Natural killer cell treated with Interleukin-12 subunit alpha and Interleukin-12 subunit beta and Interleukin-15 and Interleukin-18, amount 100 ng/mL, for 72 hours (primary cell): ENCODE results near the gene MYOM1. TPM values are rescaled to one million over a fixed set of nuclear protein-coding genes. Genes with fewer than 3 reads are reported as not detected.
"Not testable (repeated sequence)": the region's sequence is repeated elsewhere in the genome, so short reads cannot be mapped to it uniquely, and the experiment has no call there.

ENCODE experiments used
- ATAC-seq, 2 donors: fragments of 150-1000 bp; cut with Tn5 transposase in 1 of 2; sonication (Bioruptor Pico), chemical (Tn5 transposase) in 1 of 2; 2 replicates each; pipeline ENCODE4 v1.10.0; 2021
- DNase-seq: peaks from one replicate; pipeline ENCODE4 v3.0.0; 2022; ENCODE audit warnings: low spot score
- H3K27ac Mint-ChIP-seq, 2 donors: 1 replicate in 1 of 2; 2 replicates in 1 of 2; pipeline ENCODE4 v1.8.0; 2022; ENCODE audit warnings: mixed read lengths in 2 of 2, mild to moderate bottlenecking in 1 of 2, moderate library complexity in 1 of 2
- H3K27me3 Mint-ChIP-seq, 2 donors: 1 replicate in 1 of 2; 2 replicates in 1 of 2; pipeline ENCODE4 v1.8.0; 2022; ENCODE audit warnings: mixed read lengths in 2 of 2
- H3K36me3 Mint-ChIP-seq: one replicate; pipeline ENCODE4 v1.8.0; 2022; ENCODE audit warnings: mixed read lengths
- H3K4me1 Mint-ChIP-seq, 2 donors: 1 replicate in 1 of 2; 2 replicates in 1 of 2; pipeline ENCODE4 v1.8.0; 2022; ENCODE audit warnings: low read depth in 2 of 2, mixed read lengths in 2 of 2, mild to moderate bottlenecking in 1 of 2
- H3K4me3 Mint-ChIP-seq: one replicate; pipeline ENCODE4 v1.8.0; 2022; ENCODE audit warnings: mixed read lengths
- H3K9me3 Mint-ChIP-seq: 2 replicates; pipeline ENCODE4 v1.8.0; 2022; ENCODE audit warnings: mixed read lengths
- total RNA-seq, 2 donors: library from RNA; stranded (reverse); gene quantifications; one replicate each; pipeline ENCODE4 v1.2.3, GENCODE V29; 2022

MYOM1 gene
- total RNA-seq, 2 donors from 2014 or later, result 0.88 to 0.98 TPM

GRCh38 chr18:3199942-3200645 lies 19.7 kb downstream of the MYOM1 start:
- H3K27ac Mint-ChIP-seq, result no peak overlapping the region
- DNase-seq (no peak), ATAC-seq (no peak)
- H3K4me3 Mint-ChIP-seq, result no peak overlapping the region
- no peaks in the 10 kb centered on the region for H3K4me1 Mint-ChIP-seq
- H3K9me3 Mint-ChIP-seq, result no peaks in the 10 kb centered on the region
- H3K27me3 Mint-ChIP-seq, result no peaks in the 10 kb centered on the region
- peaks cover 14% of the 10 kb centered on the region for H3K36me3 Mint-ChIP-seq

- H3K36me3 Mint-ChIP-seq, H3K9me3 Mint-ChIP-seq, H3K4me3 Mint-ChIP-seq, DNase-seq, ATAC-seq, H3K27me3 Mint-ChIP-seq, H3K4me1 Mint-ChIP-seq, H3K27ac Mint-ChIP-seq: not testable (repeated sequence)
Measured at GRCh38 chr18:3198260-3198860, 21.4 kb downstream of the MYOM1 start.

GRCh38 chr18:3194947-3195612 lies 24.7 kb downstream of the MYOM1 start:
- Mint-ChIP-seq H3K4me3 (no peak overlapping the region), H3K27me3 (no peaks in the 10 kb centered on the region), H3K27ac (no peak overlapping the region), H3K36me3 (no peaks in the 10 kb centered on the region), H3K4me1 (no peaks in the 10 kb centered on the region), H3K9me3 (no peaks in the 10 kb centered on the region)
- no peak for ATAC-seq
- DNase-seq, result no peak

GRCh38 chr18:3193331-3193730 lies 26.4 kb downstream of the MYOM1 start:
- no peak for ATAC-seq
- Mint-ChIP-seq H3K9me3 (no peaks in the 10 kb centered on the region), H3K4me3 (no peak overlapping the region), H3K36me3 (no peaks in the 10 kb centered on the region), H3K4me1 (no peaks in the 10 kb centered on the region), H3K27ac (no peak overlapping the region), H3K27me3 (no peaks in the 10 kb centered on the region)
- no peak for DNase-seq

GRCh38 chr18:3192752-3193151 lies 27.0 kb downstream of the MYOM1 start:
- Mint-ChIP-seq H3K27ac (no peak overlapping the region), H3K4me3 (no peak overlapping the region), H3K27me3 (no peaks in the 10 kb centered on the region), H3K36me3 (no peaks in the 10 kb centered on the region), H3K4me1 (no peaks in the 10 kb centered on the region), H3K9me3 (no peaks in the 10 kb centered on the region)
- ATAC-seq, result no peak
- DNase-seq, result no peak

- H3K9me3 Mint-ChIP-seq, result no peaks in the 10 kb centered on the region
- no peak overlapping the region for H3K4me3 Mint-ChIP-seq
- H3K4me1 Mint-ChIP-seq, result no peaks in the 10 kb centered on the region
- no peak for DNase-seq
- H3K27me3 Mint-ChIP-seq, result no peaks in the 10 kb centered on the region
- no peaks in the 10 kb centered on the region for H3K36me3 Mint-ChIP-seq
- H3K27ac Mint-ChIP-seq, result no peak overlapping the region
- ATAC-seq, result no peak
Measured at GRCh38 chr18:3192286-3192685, 27.5 kb downstream of the MYOM1 start.

GRCh38 chr18:3190610-3191009 lies 29.2 kb downstream of the MYOM1 start:
- H3K27me3 Mint-ChIP-seq, result no peaks in the 10 kb centered on the region
- no peaks in the 10 kb centered on the region for H3K9me3 Mint-ChIP-seq
- no peak overlapping the region for H3K4me3 Mint-ChIP-seq
- H3K4me1 Mint-ChIP-seq, result no peaks in the 10 kb centered on the region
- H3K27ac Mint-ChIP-seq, result no peak overlapping the region
- ATAC-seq (no peak), DNase-seq (no peak)
- no peaks in the 10 kb centered on the region for H3K36me3 Mint-ChIP-seq

GRCh38 chr18:3189884-3190283 lies 29.9 kb downstream of the MYOM1 start:
- no peaks in the 10 kb centered on the region for H3K27me3 Mint-ChIP-seq
- no peak overlapping the region for H3K4me3 Mint-ChIP-seq
- no peaks in the 10 kb centered on the region for H3K4me1 Mint-ChIP-seq
- H3K27ac Mint-ChIP-seq, result no peak overlapping the region
- H3K36me3 Mint-ChIP-seq, result no peaks in the 10 kb centered on the region
- DNase-seq, result no peak
- H3K9me3 Mint-ChIP-seq, result no peaks in the 10 kb centered on the region
- ATAC-seq, result no peak

- Mint-ChIP-seq H3K36me3 (no peaks in the 10 kb centered on the region), H3K9me3 (no peaks in the 10 kb centered on the region), H3K27me3 (no peaks in the 10 kb centered on the region), H3K4me3 (no peak overlapping the region), H3K4me1 (no peaks in the 10 kb centered on the region), H3K27ac (no peak overlapping the region)
- ATAC-seq, result no peak
- DNase-seq, result no peak
Measured at GRCh38 chr18:3186678-3187658, 32.8 kb downstream of the MYOM1 start.

GRCh38 chr18:3184275-3184963 lies 35.3 kb downstream of the MYOM1 start:
- Mint-ChIP-seq H3K4me3 (no peak overlapping the region), H3K36me3 (no peaks in the 10 kb centered on the region)
- no peak for ATAC-seq

GRCh38 chr18:3183103-3183717 lies 36.6 kb downstream of the MYOM1 start:
- Mint-ChIP-seq H3K9me3 (no peaks in the 10 kb centered on the region), H3K27me3 (no peaks in the 10 kb centered on the region), H3K36me3 (no peaks in the 10 kb centered on the region), H3K4me3 (no peak overlapping the region), H3K4me1 (peaks cover 1 to 6% of the 10 kb centered on the region in 2 donors), H3K27ac (no peak overlapping the region)
- DNase-seq (no peak), ATAC-seq (no peak)

More at GRCh38 chr18:3184275-3184963, 35.3 kb downstream of the MYOM1 start:
- Mint-ChIP-seq H3K27ac (no peak overlapping the region), H3K27me3 (no peaks in the 10 kb centered on the region), H3K4me1 (peaks cover 0 to 2% of the 10 kb centered on the region in 2 donors), H3K9me3 (no peaks in the 10 kb centered on the region)
- DNase-seq, result no peak

- Mint-ChIP-seq H3K4me1 (peaks cover 8 to 11% of the 10 kb centered on the region in 2 donors), H3K36me3 (no peaks in the 10 kb centered on the region), H3K27me3 (no peaks in the 10 kb centered on the region), H3K27ac (no peak overlapping the region), H3K9me3 (no peaks in the 10 kb centered on the region), H3K4me3 (no peak overlapping the region)
- ATAC-seq (no peak), DNase-seq (no peak)
Measured at GRCh38 chr18:3180325-3180724, 39.4 kb downstream of the MYOM1 start.
